GM18499 (cell line): ENCODE results near the gene AKR1A1.

ENCODE experiments used
- ATAC-seq: cut with Tn5 transposase; IDR thresholded peaks from one replicate; pipeline ENCODE4 v1.9.1; 2021; ENCODE audit warnings: moderate number of reproducible peaks; ENCODE audit not compliant: insufficient read depth, unreplicated experiment

Gene AKR1A1

GRCh38 chr1:45608175-45609156, 57.8 kb downstream of the AKR1A1 start:
- ATAC-seq: no peak

- no peak for ATAC-seq
These were observed 60.1 kb downstream of the AKR1A1 start for GRCh38 chr1:45610589-45611226.

GRCh38 chr1:45612941-45613579, 62.4 kb downstream of the AKR1A1 start:
- ATAC-seq: no peak

GRCh38 chr1:45615885-45616284, 65.3 kb downstream of the AKR1A1 start:
- ATAC-seq: no peak

GRCh38 chr1:45617618-45618017, 67.0 kb downstream of the AKR1A1 start:
- ATAC-seq: no peak

- no peak for ATAC-seq
These were observed 68.7 kb downstream of the AKR1A1 start for GRCh38 chr1:45619149-45619921.
